Kidney epithelial cell (primary cell): ENCODE results near the gene GPR108. TPM values are rescaled to one million over a fixed set of nuclear protein-coding genes. Genes with fewer than 3 reads are reported as not detected.
A peak's percentile ranks its signal among the peaks of the same experiment; 100 is the strongest.
"Not testable (repeated sequence)": the region's sequence is repeated elsewhere in the genome, so short reads cannot be mapped to it uniquely, and the experiment has no call there.

Experiments
- DNase-seq: peaks from one replicate; pipeline ENCODE4 v3.0.0-alpha.2; 2010; ENCODE audit warnings: low read depth
- H3K27me3 ChIP-seq: 2 replicates; pipeline ENCODE4 v1.6.0; 2011; ENCODE audit warnings: low read length; ENCODE audit not compliant: control insufficient read depth, insufficient read depth
- H3K36me3 ChIP-seq: 2 replicates; pipeline ENCODE4 v1.5.1; 2011; ENCODE audit warnings: low read length; ENCODE audit not compliant: control insufficient read depth, insufficient read depth
- H3K4me3 ChIP-seq: 2 replicates; pipeline ENCODE4 v1.5.1; 2011; ENCODE audit warnings: low read depth, mild to moderate bottlenecking, control low read depth, low read length
- total RNA-seq: library from RNA; depleted of rRNA; stranded (reverse); fragments of >200 nt; gene quantifications from 2 replicates; pipeline ENCODE4 v1.2.3, GENCODE V29; 2015
- TF ChIP-seq, protein P1 (sequence below): IDR thresholded peaks from 2 replicates; pipeline ENCODE4 v1.5.1; 2011; ENCODE audit warnings: mild to moderate bottlenecking, moderate library complexity, low read length, control low read depth, inconsistent platforms; ENCODE audit not compliant: insufficient read depth, poor library complexity, severe bottlenecking

The GPR108 gene
- 59.9 and 66.6 TPM in 2 replicates for total RNA-seq

DNA sequence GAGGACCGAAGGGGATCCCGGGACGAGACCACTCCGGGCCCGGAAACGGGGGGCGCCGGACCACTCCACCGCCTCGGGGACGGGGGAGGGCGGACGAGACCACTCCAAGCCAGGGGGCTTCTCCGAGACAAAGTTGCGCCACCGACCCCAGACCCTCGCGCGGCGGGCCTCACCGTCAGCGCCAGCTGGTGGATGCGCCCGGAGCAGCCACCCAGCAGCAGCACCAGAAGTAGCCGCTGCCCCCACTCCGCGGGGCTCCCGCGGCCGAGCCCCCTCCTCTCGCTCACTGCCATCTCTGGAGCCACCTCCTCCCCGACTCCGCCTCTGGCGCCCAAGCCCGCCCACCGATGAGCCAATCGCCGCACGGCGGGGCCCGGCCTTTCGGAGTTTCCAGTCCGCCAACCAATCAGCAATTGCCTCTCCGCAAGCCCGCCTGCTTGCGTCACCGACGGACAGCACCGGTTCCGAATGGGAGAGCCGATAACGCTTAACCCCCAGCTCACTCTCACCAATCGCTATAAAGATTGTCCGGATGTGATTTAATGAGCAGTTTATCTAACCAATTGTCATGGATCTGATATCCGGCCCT, at the start of gene GPR108:
GPR108 (minus strand) TSS at position 297 of the 589 bp plus-strand sequence; CDS start at position 293, 4 bp downstream.
- no peaks in the 10 kb centered on the region for H3K27me3 ChIP-seq
- peak; percentile 99 for DNase-seq
- H3K36me3 ChIP-seq: peaks cover 1% of the 10 kb centered on the region
- peak within 1 kb of the TSS; percentile 92 for H3K4me3 ChIP-seq
- TF ChIP-seq, protein P1, sequence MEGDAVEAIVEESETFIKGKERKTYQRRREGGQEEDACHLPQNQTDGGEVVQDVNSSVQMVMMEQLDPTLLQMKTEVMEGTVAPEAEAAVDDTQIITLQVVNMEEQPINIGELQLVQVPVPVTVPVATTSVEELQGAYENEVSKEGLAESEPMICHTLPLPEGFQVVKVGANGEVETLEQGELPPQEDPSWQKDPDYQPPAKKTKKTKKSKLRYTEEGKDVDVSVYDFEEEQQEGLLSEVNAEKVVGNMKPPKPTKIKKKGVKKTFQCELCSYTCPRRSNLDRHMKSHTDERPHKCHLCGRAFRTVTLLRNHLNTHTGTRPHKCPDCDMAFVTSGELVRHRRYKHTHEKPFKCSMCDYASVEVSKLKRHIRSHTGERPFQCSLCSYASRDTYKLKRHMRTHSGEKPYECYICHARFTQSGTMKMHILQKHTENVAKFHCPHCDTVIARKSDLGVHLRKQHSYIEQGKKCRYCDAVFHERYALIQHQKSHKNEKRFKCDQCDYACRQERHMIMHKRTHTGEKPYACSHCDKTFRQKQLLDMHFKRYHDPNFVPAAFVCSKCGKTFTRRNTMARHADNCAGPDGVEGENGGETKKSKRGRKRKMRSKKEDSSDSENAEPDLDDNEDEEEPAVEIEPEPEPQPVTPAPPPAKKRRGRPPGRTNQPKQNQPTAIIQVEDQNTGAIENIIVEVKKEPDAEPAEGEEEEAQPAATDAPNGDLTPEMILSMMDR: no peak

DNA sequence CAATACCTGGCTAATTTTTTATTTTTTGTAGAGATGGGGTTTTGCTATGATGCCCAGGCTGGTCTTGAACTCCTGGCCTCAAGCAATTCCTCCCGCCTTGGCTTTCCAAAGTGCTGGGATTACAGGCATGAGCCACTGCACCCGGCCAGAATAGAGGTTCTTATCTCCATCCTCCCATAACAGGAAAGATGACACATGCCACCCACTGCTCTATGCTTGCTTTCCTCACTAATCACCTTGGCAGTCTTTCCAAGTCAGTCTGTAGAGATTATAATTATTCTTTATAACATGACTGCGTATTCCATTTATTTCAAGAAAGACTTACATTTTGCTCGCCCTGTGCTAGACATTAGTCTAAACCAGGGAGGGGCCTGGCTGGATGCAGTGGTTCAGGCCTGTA, 41.8 kb upstream of the GPR108 start:
- no peaks in the 10 kb centered on the region for H3K27me3 ChIP-seq
- TF ChIP-seq, protein P1: no peak
- H3K36me3 ChIP-seq: no peaks in the 10 kb centered on the region
- H3K4me3 ChIP-seq: no peak overlapping the region
- no peak for DNase-seq

DNA sequence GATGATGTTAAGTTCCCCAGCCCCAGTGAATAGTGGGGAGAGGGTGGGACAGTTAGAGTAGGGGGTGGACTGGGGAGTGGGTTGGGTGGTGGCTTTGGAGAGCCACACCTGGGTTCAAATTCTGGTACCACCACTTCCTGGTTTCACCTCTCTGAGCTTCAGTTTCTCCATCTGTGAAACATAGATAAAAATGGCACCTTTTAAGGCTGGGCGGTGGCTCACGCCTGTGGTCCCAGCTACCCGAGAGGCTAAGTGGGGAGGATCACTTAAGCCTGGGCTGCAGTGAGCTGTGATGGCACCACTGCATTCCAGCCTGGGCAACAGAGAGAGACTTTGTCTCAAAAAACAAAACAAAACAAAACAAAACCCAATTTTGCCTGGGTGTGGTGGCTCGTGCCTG, 41.0 kb upstream of the GPR108 start:
- no peak for DNase-seq
- Histone ChIP-seq H3K36me3 (no peaks in the 10 kb centered on the region), H3K4me3 (no peak overlapping the region), H3K27me3 (no peaks in the 10 kb centered on the region)
- TF ChIP-seq, protein P1: no peak

DNA sequence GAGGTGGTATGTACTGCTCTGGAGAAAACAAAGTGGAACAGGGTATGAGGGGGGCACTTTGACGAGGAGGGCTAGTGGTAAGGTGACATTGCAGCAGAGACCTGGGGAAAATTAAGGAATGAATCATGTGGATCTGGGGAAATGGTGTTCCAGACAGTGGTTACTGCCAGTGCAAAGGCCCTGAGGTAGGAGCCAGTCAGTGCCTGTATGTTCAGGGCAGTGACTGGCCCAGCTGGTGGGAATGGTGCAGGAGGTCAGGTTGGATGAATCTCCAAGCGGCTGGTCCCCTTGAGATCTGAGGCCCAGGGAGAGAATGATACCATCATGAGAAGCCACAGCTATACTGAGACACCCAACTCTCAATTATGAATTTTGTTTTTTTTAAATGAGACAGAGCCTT, 40.1 kb upstream of the GPR108 start:
- Histone ChIP-seq H3K27me3 (peaks cover 2% of the 10 kb centered on the region), H3K4me3 (no peak overlapping the region), H3K36me3 (no peaks in the 10 kb centered on the region)
- no peak for DNase-seq
- TF ChIP-seq, protein P1: no peak

DNA sequence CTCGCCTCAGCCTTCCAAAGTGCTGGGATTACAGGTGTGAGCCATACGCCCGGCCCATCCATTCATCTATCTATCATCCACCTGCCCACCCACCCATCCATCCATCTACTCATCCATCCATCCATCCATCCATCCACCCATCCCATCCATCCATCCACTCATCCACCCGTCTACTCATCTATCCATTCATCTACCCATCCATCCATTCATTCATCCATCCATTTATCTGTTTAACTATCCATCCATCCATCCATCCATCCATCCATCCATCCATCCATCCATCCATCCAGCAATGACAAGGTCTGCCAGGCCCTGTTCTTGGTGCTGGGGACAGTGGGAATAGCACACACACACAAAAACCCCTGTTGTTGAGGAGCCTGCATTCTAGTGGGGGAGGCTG, 39.6 kb upstream of the GPR108 start:
- H3K27me3 ChIP-seq: peaks cover 2% of the 10 kb centered on the region
- H3K36me3 ChIP-seq: no peaks in the 10 kb centered on the region
- DNase-seq: no peak
- H3K4me3 ChIP-seq: no peak overlapping the region
- TF ChIP-seq, protein P1: no peak

DNA sequence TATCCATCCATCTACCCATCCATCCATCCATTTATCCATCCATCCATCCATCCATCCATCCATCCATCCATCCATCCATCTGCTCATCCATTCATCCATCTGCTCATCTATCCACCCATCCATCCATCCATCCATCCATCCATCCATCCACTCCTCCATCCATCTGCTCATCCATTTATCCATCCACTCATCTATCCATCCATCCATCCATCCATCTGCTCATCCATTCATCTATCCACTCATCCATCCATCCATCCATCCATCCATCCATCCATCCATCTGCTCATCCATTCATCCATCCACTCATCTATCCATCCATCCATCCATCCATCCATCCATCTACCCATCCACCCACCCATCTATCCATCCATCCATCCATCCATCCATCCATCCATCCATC, 38.7 kb upstream of the GPR108 start:
- not testable (repeated sequence) for H3K36me3 ChIP-seq, DNase-seq, H3K27me3 ChIP-seq, H3K4me3 ChIP-seq
